Bronchial epithelial cell (primary cell): ENCODE data around the gene TGFBR3L. TPM values are rescaled to one million over a fixed set of nuclear protein-coding genes. Genes with fewer than 3 reads are reported as not detected.

Source experiments
- DNase-seq: peaks from one replicate; pipeline ENCODE4 v3.0.0-alpha.2; 2010; ENCODE audit warnings: low read depth
- FAIRE-seq: peaks from 2 replicates; lab custom pipeline; 2011; peaks lifted over from hg19 to GRCh38; lab: Jason Lieb, UNC
- H3K27me3 ChIP-seq: 2 replicates; pipeline ENCODE4 v1.5.1; 2011; ENCODE audit warnings: low read length; ENCODE audit not compliant: control insufficient read depth, insufficient read depth
- H3K36me3 ChIP-seq: 2 replicates; pipeline ENCODE4 v1.5.1; 2011; ENCODE audit warnings: low read length; ENCODE audit not compliant: control insufficient read depth, insufficient read depth
- H3K4me3 ChIP-seq: 2 replicates; pipeline ENCODE4 v1.5.1; 2011; ENCODE audit warnings: mild to moderate bottlenecking, low read depth, low read length, control low read depth
- CTCF ChIP-seq: IDR thresholded peaks from 2 replicates; pipeline ENCODE4 v1.5.1; 2011; ENCODE audit warnings: mild to moderate bottlenecking, moderate library complexity, low read length, control low read depth, inconsistent platforms; ENCODE audit not compliant: insufficient read depth, severe bottlenecking
- total RNA-seq: library from RNA; depleted of rRNA; stranded (reverse); fragments of >200 nt; gene quantifications from 2 replicates; pipeline ENCODE4 v1.2.1, GENCODE V29; 2014

The TGFBR3L gene
- total RNA-seq, 1 donor from 2014 or later = 1.8 TPM

- Histone ChIP-seq H3K27me3 (no peaks in the 10 kb centered on the region), H3K36me3 (peaks cover 16% of the 10 kb centered on the region), H3K4me3 (peak within 1 kb of the TSS; percentile 94)
- FAIRE-seq (peak; percentile 93), DNase-seq (peak; percentile 97)
- no peak for TF ChIP-seq CTCF
These were observed 29.0 kb downstream of the TGFBR3L start, which contains the start of gene TIMM44 for GRCh38 chr19:7943444-7944176. Gene TIMM44, minus strand, starts transcription at chr19:7943666. Its CDS starts 15 bp downstream, at chr19:7943651.

GRCh38 chr19:7944177-7944761 lies 29.6 kb downstream of the TGFBR3L start:
- peak; percentile 77 for DNase-seq
- peaks cover 16% of the 10 kb centered on the region for H3K36me3 ChIP-seq
- FAIRE-seq = peak; percentile 32
- peak; percentile 77 for TF ChIP-seq CTCF
- H3K27me3 ChIP-seq = no peaks in the 10 kb centered on the region
- H3K4me3 ChIP-seq = peak overlapping the region; percentile 74

GRCh38 chr19:7947939-7948338 lies 33.3 kb downstream of the TGFBR3L start:
- Histone ChIP-seq H3K27me3 (no peaks in the 10 kb centered on the region), H3K4me3 (no peak overlapping the region), H3K36me3 (no peaks in the 10 kb centered on the region)
- FAIRE-seq = no peak
- peak; percentile 83 for DNase-seq
- no peak for TF ChIP-seq CTCF

- no peak for TF ChIP-seq CTCF
- Histone ChIP-seq H3K36me3 (peaks cover 1% of the 10 kb centered on the region), H3K4me3 (no peak overlapping the region), H3K27me3 (no peaks in the 10 kb centered on the region)
- DNase-seq (peak; percentile 75), FAIRE-seq (no peak)
These were observed 38.4 kb downstream of the TGFBR3L start for GRCh38 chr19:7953060-7953459.

GRCh38 chr19:7953576-7953975 lies 38.9 kb downstream of the TGFBR3L start:
- H3K27me3 ChIP-seq = no peaks in the 10 kb centered on the region
- DNase-seq (no peak), FAIRE-seq (no peak)
- no peak for TF ChIP-seq CTCF
- H3K36me3 ChIP-seq = peaks cover 1% of the 10 kb centered on the region
- no peak overlapping the region for H3K4me3 ChIP-seq
